ENCODE results near the gene SIRPG.

GRCh38 chr20:1664911-1665310 is 7.3 kb upstream of the SIRPG start:
- no peak for TF ChIP-seq CTCF (IDR thresholded peaks at IDR 0.05)
- TF ChIP-seq EZH2 (IDR thresholded peaks at IDR 0.05) = no peak
- TF ChIP-seq EZH2phosphoT487 (IDR thresholded peaks at IDR 0.05) = no peak
